GM18519 (cell line): ENCODE results near the gene GRAMD4.

Experiments
- ATAC-seq: cut with Tn5 transposase; IDR thresholded peaks from one replicate; pipeline ENCODE4 v1.9.1; 2021; ENCODE audit warnings: mild to moderate bottlenecking, moderate library complexity; ENCODE audit not compliant: unreplicated experiment, low FRiP score

GRAMD4 gene

DNA sequence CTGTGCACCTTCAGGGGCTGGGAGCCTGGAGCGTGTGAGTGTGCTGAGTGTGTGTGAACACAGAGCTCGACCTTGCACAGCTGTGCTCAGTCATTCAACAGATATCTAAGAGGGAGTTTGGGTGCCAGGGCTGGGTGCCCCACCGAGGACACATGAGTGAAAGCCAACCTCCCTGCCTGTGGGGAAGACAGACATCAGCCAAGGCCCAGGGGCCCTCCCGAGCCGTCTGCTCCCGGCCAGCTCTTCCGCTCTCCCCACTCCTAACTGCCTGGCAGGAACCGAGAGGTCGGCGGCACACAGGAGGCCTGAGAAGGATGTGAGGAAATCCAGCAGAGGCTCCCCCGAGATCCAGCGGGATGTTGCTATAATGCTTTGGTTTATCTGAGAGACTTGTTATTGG is 85.9 kb downstream of the GRAMD4 start:
- ATAC-seq: no peak

- no peak for ATAC-seq
Measured at GRCh38 chr22:46707305-46707704, 87.1 kb downstream of the GRAMD4 start.

GRCh38 chr22:46707827-46708570 is 87.8 kb downstream of the GRAMD4 start:
- no peak for ATAC-seq

GRCh38 chr22:46708766-46709330 is 88.7 kb downstream of the GRAMD4 start:
- no peak for ATAC-seq

GRCh38 chr22:46710806-46711205 is 90.6 kb downstream of the GRAMD4 start:
- ATAC-seq: no peak

DNA sequence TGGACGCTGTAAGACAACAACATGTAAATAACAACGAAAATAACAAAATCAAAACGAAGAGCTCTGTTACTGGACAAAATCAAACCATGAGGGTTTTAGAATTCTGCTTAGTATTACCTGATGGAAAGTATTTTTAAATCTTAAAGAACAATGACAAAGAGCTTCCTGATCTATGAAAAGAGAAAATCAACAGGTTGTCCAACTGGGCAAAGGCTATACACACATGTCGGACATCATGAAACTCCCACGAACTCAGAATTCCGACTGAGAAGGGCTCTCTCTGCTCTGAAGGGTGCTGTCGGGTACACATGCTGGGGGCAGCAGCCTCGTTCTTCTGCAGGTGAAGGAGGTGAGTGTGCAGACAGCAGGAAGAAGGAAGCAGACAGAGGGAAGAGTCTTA is 92.1 kb downstream of the GRAMD4 start:
- no peak for ATAC-seq

DNA sequence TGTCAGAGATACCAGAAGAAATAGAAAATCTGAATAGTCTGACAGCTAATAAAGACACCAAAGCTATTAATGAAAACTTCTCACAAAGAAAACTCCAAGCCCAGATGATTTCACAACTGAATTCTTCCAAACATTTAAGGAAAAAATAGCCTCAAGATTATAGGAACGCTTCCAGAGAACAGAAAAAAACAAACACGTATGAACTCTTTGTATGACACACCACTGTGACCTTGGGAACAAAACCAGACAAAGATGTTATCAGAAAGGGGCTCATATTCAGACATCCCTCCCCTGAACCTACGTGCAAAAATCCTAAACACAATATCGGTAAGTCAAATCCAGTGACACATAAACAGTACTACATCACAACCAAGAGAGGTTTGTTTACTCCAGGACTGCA is 94.4 kb downstream of the GRAMD4 start:
- ATAC-seq: no peak

GRCh38 chr22:46719921-46720320 is 99.7 kb downstream of the GRAMD4 start:
- no peak for ATAC-seq

DNA sequence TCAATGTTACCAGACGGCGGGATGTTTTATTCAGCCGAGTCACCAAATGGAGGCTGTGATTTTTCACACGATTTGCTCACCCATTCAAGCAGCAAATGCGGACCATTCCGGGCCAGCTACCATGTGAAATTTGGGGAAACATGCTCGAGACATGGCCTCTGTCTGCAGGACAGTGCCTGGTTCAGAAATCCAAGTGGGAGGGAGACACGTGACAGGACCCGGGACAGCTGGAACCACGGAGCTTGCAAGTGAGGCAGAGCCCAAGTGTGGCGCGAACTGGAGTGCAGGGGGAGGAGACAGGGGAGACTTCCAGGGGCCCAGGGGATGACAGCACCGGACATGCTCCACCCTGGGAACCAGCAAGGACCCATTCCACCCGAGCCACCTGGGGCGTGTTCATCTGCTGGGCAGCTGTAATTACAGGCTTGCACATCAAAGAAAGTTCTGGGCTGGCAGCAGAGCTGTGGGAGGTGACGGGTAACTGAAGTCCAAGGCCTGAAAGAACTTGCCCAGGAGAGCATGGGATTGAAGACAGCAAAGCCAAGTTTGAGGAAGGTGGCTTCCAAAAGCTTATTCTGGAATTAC is 101.4 kb downstream of the GRAMD4 start:
- ATAC-seq: no peak

- no peak for ATAC-seq
Measured at GRCh38 chr22:46723882-46724281, 103.7 kb downstream of the GRAMD4 start.

DNA sequence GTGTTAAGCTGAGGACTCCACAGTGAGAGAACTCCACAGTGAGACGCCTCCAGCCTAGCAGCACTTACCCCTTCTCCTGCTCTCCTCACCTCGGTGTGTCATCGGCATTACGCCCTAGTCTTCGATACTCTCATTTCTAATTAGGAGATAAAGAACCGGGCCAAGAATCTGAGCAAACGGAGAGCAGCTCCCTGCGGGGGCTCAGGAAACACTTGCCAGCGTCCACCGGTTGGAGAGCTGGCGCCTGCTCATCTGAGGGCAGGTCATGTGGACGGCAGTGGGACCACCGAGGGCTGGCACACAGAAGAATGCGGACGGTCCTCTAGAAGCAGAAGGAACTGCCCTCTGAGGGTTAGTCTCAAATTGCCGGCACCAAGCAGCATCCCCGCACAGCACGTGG is 104.9 kb downstream of the GRAMD4 start:
- ATAC-seq: no peak

DNA sequence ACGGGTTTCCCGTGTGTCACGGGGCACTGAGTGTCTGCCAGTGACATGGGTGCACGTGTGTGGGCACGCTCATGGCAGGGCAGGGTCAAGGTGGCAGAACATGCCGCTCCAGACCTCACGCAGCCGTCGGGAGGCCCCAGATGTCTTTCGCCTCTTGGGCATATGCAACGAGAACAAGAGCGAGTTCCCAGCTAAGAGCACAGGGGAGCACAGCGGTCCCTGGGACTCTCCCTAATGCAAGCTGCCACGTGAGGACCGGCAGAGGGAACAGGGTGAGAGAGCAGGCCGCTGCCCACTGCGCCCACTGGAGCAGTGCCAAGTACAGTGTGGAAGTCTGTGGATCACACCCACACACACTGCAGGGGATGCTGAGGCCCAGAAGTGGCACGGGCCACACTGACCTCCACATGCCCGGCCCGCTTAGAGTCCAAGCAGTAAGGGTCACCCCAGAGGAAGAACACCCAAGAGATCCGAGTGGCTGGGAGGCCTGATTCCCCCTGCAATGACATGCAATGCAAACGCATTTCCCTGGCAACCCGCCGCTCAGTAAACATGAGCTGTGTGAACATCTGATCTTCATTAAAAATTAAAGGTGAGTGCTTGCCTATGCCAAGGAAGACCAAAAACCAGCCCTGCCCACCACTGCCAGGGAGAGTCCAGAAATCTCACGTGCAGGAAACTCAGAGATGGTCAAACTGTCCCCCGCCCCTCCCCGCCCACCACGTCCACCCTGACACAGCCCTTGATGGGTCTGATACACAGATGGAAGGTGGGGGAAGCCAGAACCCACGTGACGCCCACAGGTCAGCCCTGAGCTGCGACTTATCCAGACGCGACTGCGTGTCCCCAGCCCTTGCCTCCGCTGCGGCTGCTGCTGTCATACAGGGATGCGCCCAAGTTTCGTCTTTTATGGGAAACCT is 106.1 kb downstream of the GRAMD4 start:
- ATAC-seq: no peak

- ATAC-seq: no peak
Measured at GRCh38 chr22:46726986-46727317, 106.8 kb downstream of the GRAMD4 start.

GRCh38 chr22:46727813-46728364 is 107.7 kb downstream of the GRAMD4 start:
- no peak for ATAC-seq

- ATAC-seq: no peak
Measured at GRCh38 chr22:46728470-46728869, 108.3 kb downstream of the GRAMD4 start.
